Stimulated activated CD4-positive, alpha-beta T cell treated with anti-CD3 and anti-CD28 coated beads, Interleukin-12 subunit alpha, Interleukin-12 subunit beta, amount 100 ng/mL, for 48 hours (primary cell): ENCODE results near the gene MEIG1.
A peak's percentile ranks its signal among the peaks of the same experiment; 100 is the strongest.
"Not testable (repeated sequence)": the region's sequence is repeated elsewhere in the genome, so short reads cannot be mapped to it uniquely, and the experiment has no call there.

Source experiments
- DNase-seq, 3 donors: peaks; one replicate each; pipeline ENCODE4 v3.0.0-alpha.2; 2020; ENCODE audit warnings: low read depth in 2 of 3, low spot score in 1 of 3

Gene MEIG1

GRCh38 chr10:14959221-14960057, at the start of gene MEIG1:
Gene MEIG1 (plus strand): TSS chr10:14959388. CDS start chr10:14966469, 7,081 bp downstream.
- peak; percentile 85 to 99 (median 89) for DNase-seq

- no peak for DNase-seq
Observed at GRCh38 chr10:14910953-14911352, 48.2 kb upstream of the MEIG1 start.

GRCh38 chr10:14911801-14912200, 47.4 kb upstream of the MEIG1 start:
- no peak for DNase-seq

- no peak for DNase-seq
Observed at GRCh38 chr10:14916600-14916999, 42.6 kb upstream of the MEIG1 start.

GRCh38 chr10:14917827-14918226, 41.4 kb upstream of the MEIG1 start:
- no peak for DNase-seq

- no peak for DNase-seq
Observed at GRCh38 chr10:14918964-14919363, 40.2 kb upstream of the MEIG1 start.

- DNase-seq: no peak
Observed at GRCh38 chr10:14924013-14924412, 35.2 kb upstream of the MEIG1 start.

GRCh38 chr10:14925268-14925667, 33.9 kb upstream of the MEIG1 start:
- DNase-seq: no peak

- DNase-seq: no peak
Observed at GRCh38 chr10:14926061-14926470, 33.1 kb upstream of the MEIG1 start.

GRCh38 chr10:14926722-14927416, 32.3 kb upstream of the MEIG1 start:
- no peak for DNase-seq

GRCh38 chr10:14930610-14931009, 28.6 kb upstream of the MEIG1 start:
- no peak for DNase-seq

GRCh38 chr10:14936584-14936983, 22.6 kb upstream of the MEIG1 start:
- no peak for DNase-seq

GRCh38 chr10:14938971-14939370, 20.2 kb upstream of the MEIG1 start:
- peak in 1 of 3 donors; percentile 20 for DNase-seq

GRCh38 chr10:14942147-14942949, 16.8 kb upstream of the MEIG1 start:
- not testable (repeated sequence) for DNase-seq

- not testable (repeated sequence) for DNase-seq
Observed at GRCh38 chr10:14942950-14943338, 16.2 kb upstream of the MEIG1 start.

- DNase-seq: no peak
Observed at GRCh38 chr10:14945108-14945507, 14.1 kb upstream of the MEIG1 start.

GRCh38 chr10:14947268-14947667, 11.9 kb upstream of the MEIG1 start:
- DNase-seq: no peak

GRCh38 chr10:14949291-14949690, 9.9 kb upstream of the MEIG1 start:
- no peak for DNase-seq

- no peak for DNase-seq
Observed at GRCh38 chr10:14952851-14953423, 6.3 kb upstream of the MEIG1 start.

- peak in 1 of 3 donors; percentile 15 for DNase-seq
Observed at GRCh38 chr10:14953424-14954000, 5.7 kb upstream of the MEIG1 start.
